A549 (cell line): Measurements from ENCODE around the gene MSMO1.

Source experiments
- CTCF ChIP-seq: fragments of >200 bp; sonication (Bioruptor Twin); formaldehyde crosslinking; IDR thresholded peaks from 3 replicates; pipeline ENCODE4 v1.5.1; 2016
- KDM1A ChIP-seq: fragments of 200-600 bp; sonication (generic); IDR thresholded peaks from 2 replicates; pipeline ENCODE4 v1.6.1; 2016; ENCODE audit warnings: low read depth, mild to moderate bottlenecking
- RAD21 ChIP-seq, 2 experiments: fragments of >200 bp in 1 of 2; sonication (Bioruptor Twin) in 1 of 2; formaldehyde crosslinking in 1 of 2; IDR thresholded peaks in 1 of 2; conservative IDR thresholded peaks in 1 of 2; 2 replicates in 1 of 2; 3 replicates in 1 of 2; pipeline ENCODE4 v1.6.1; 2012 to 2018; ENCODE audit warnings: inconsistent platforms in 1 of 2
- REST ChIP-seq: fragments of 200-600 bp; sonication (generic); IDR thresholded peaks from 2 replicates; pipeline ENCODE4 v1.6.1; 2016; ENCODE audit warnings: antibody characterized with exemption, mild to moderate bottlenecking, moderate library complexity

- TF ChIP-seq RAD21 (conservative IDR thresholded peaks at IDR 0.05 in 1 of 2, IDR thresholded peaks at IDR 0.05 in 1 of 2) (no peak), REST (no peak), KDM1A (no peak), CTCF (no peak)
Observed at GRCh38 chr4:165336743-165337142, 9.3 kb downstream of the MSMO1 start.
